ENCODE measurements around the gene GALNTL6. TPM values are rescaled to one million over a fixed set of nuclear protein-coding genes. Genes with fewer than 3 reads are reported as not detected.

The GALNTL6 gene
- total and polyA plus RNA-seq, 2 donors (not counting 1 experiment from before 2014, with no cell fraction given) = not detected

- H3K4me3 ChIP-seq (replicated peaks in 1 of 4; ENCODE audit: control extremely low read depth in 1 of 4, insufficient read depth in 1 of 4, low read depth in 3 of 4, low read length in 4 of 4) = no peak overlapping the region
- no peak for DNase-seq (ENCODE audit: low read depth in 2 of 2)
- no peak overlapping the region for H3K27ac ChIP-seq (ENCODE audit: insufficient read depth, low read length)
- no peak overlapping the region for H3K4me2 ChIP-seq (ENCODE audit: extremely low read depth, insufficient read depth, low read length)
- H3K36me3 ChIP-seq (ENCODE audit: control insufficient read depth, insufficient read depth, low read length) = no peaks in the 10 kb centered on the region
- TF ChIP-seq EZH2 (IDR thresholded peaks at IDR 0.05; ENCODE audit: low read length, missing control alignments) = no peak
- TF ChIP-seq, protein P1, sequence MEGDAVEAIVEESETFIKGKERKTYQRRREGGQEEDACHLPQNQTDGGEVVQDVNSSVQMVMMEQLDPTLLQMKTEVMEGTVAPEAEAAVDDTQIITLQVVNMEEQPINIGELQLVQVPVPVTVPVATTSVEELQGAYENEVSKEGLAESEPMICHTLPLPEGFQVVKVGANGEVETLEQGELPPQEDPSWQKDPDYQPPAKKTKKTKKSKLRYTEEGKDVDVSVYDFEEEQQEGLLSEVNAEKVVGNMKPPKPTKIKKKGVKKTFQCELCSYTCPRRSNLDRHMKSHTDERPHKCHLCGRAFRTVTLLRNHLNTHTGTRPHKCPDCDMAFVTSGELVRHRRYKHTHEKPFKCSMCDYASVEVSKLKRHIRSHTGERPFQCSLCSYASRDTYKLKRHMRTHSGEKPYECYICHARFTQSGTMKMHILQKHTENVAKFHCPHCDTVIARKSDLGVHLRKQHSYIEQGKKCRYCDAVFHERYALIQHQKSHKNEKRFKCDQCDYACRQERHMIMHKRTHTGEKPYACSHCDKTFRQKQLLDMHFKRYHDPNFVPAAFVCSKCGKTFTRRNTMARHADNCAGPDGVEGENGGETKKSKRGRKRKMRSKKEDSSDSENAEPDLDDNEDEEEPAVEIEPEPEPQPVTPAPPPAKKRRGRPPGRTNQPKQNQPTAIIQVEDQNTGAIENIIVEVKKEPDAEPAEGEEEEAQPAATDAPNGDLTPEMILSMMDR (conservative IDR thresholded peaks at IDR 0.05 in 1 of 2, IDR thresholded peaks at IDR 0.05 in 1 of 2; ENCODE audit: low read depth in 1 of 2, low read length in 2 of 2) = no peak
- H3K9me3 ChIP-seq (ENCODE audit: control insufficient read depth, insufficient read depth, low read depth, low read length) = no peaks in the 10 kb centered on the region
- no peaks in the 10 kb centered on the region for H4K20me1 ChIP-seq (ENCODE audit: control insufficient read depth, extremely low read depth, insufficient read depth, low read length)
- no peaks in the 10 kb centered on the region for H3K4me1 ChIP-seq (ENCODE audit: control insufficient read depth, extremely low read depth, insufficient read depth, low read length)
- H3K79me2 ChIP-seq (ENCODE audit: control insufficient read depth, insufficient read depth, low read length) = no peaks in the 10 kb centered on the region
- no peak overlapping the region for H2AFZ ChIP-seq (ENCODE audit: low read length)
- H3K9ac ChIP-seq (ENCODE audit: insufficient read depth, low read length) = no peak overlapping the region
- H3K27me3 ChIP-seq (ENCODE audit: control insufficient read depth, insufficient read depth, low read length) = no peaks in the 10 kb centered on the region
Observed at GRCh38 chr4:172927096-172927814, 1114.1 kb downstream of the GALNTL6 start.

DNA sequence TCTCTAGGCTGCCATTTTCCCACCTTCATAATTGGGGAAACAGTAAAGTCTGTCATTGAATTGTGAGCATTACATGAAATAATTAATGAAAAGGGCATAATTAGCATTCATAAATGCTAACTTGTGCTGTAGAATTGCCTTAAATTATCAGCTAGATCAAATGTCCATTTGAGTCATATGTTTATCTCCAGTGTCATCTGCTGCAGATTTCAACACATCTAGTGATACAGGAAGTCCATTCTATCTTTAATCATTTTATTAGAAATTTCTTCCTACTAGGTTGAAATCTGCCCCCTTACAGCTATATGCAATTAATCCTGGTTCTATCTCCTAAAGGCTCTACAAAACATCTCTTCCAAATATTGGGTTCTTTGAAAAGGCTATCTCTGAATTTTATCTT is 1115.1 kb downstream of the GALNTL6 start:
- TF ChIP-seq, protein P1 (conservative IDR thresholded peaks at IDR 0.05 in 1 of 2, IDR thresholded peaks at IDR 0.05 in 1 of 2; ENCODE audit: low read depth in 1 of 2, low read length in 2 of 2) = no peak
- no peak for TF ChIP-seq EZH2 (IDR thresholded peaks at IDR 0.05; ENCODE audit: low read length, missing control alignments)
- Histone ChIP-seq H3K4me3 (replicated peaks in 1 of 4; ENCODE audit: control extremely low read depth in 1 of 4, insufficient read depth in 1 of 4, low read depth in 3 of 4, low read length in 4 of 4) (no peak overlapping the region), H3K79me2 (ENCODE audit: control insufficient read depth, insufficient read depth, low read length) (no peaks in the 10 kb centered on the region), H3K9ac (ENCODE audit: insufficient read depth, low read length) (no peak overlapping the region), H3K27me3 (ENCODE audit: control insufficient read depth, insufficient read depth, low read length) (no peaks in the 10 kb centered on the region), H3K4me1 (ENCODE audit: control insufficient read depth, extremely low read depth, insufficient read depth, low read length) (no peaks in the 10 kb centered on the region), H3K27ac (ENCODE audit: insufficient read depth, low read length) (no peak overlapping the region), H3K4me2 (ENCODE audit: extremely low read depth, insufficient read depth, low read length) (no peak overlapping the region), H4K20me1 (ENCODE audit: control insufficient read depth, extremely low read depth, insufficient read depth, low read length) (no peaks in the 10 kb centered on the region), H2AFZ (ENCODE audit: low read length) (no peak overlapping the region), H3K36me3 (ENCODE audit: control insufficient read depth, insufficient read depth, low read length) (no peaks in the 10 kb centered on the region), H3K9me3 (ENCODE audit: control insufficient read depth, insufficient read depth, low read depth, low read length) (no peaks in the 10 kb centered on the region)
- no peak for DNase-seq (ENCODE audit: low read depth in 2 of 2)

- H3K27me3 ChIP-seq (ENCODE audit: control insufficient read depth, insufficient read depth, low read length) = no peaks in the 10 kb centered on the region
Observed at GRCh38 chr4:172938072-172938829, 1125.0 kb downstream of the GALNTL6 start.

More at GRCh38 chr4:172938072-172938829, 1125.0 kb downstream of the GALNTL6 start:
- H3K36me3 ChIP-seq (ENCODE audit: control insufficient read depth, insufficient read depth, low read length) = no peaks in the 10 kb centered on the region
- H2AFZ ChIP-seq (ENCODE audit: low read length) = no peak overlapping the region
- H3K79me2 ChIP-seq (ENCODE audit: control insufficient read depth, insufficient read depth, low read length) = no peaks in the 10 kb centered on the region
- no peak overlapping the region for H3K4me2 ChIP-seq (ENCODE audit: extremely low read depth, insufficient read depth, low read length)
- no peaks in the 10 kb centered on the region for H4K20me1 ChIP-seq (ENCODE audit: control insufficient read depth, extremely low read depth, insufficient read depth, low read length)
- H3K4me3 ChIP-seq (replicated peaks in 1 of 4; ENCODE audit: control extremely low read depth in 1 of 4, insufficient read depth in 1 of 4, low read depth in 3 of 4, low read length in 4 of 4) = no peak overlapping the region
- no peak for DNase-seq (ENCODE audit: low read depth in 2 of 2)
- no peaks in the 10 kb centered on the region for H3K4me1 ChIP-seq (ENCODE audit: control insufficient read depth, extremely low read depth, insufficient read depth, low read length)
- no peaks in the 10 kb centered on the region for H3K9me3 ChIP-seq (ENCODE audit: control insufficient read depth, insufficient read depth, low read depth, low read length)
- H3K9ac ChIP-seq (ENCODE audit: insufficient read depth, low read length) = no peak overlapping the region
- no peak overlapping the region for H3K27ac ChIP-seq (ENCODE audit: insufficient read depth, low read length)
- TF ChIP-seq, protein P1 (conservative IDR thresholded peaks at IDR 0.05 in 1 of 2, IDR thresholded peaks at IDR 0.05 in 1 of 2; ENCODE audit: low read depth in 1 of 2, low read length in 2 of 2) = no peak
- TF ChIP-seq EZH2 (IDR thresholded peaks at IDR 0.05; ENCODE audit: low read length, missing control alignments) = no peak
